Body of pancreas (tissue), 4 donors: ENCODE results near the gene SLC6A13.

ENCODE experiments used
- CTCF ChIP-seq, 7 experiments: fragments of 450-650 bp in 4 of 7; fragments of 200-600 bp in 3 of 7; sonication (generic) in 3 of 7; IDR thresholded peaks; one replicate each; pipeline ENCODE4 v1.5.1; 2016 to 2019; ENCODE audit warnings: antibody characterized with exemption in 7 of 7
- POLR2A ChIP-seq, 3 donors: fragments of 450-650 bp; IDR thresholded peaks; one replicate each; pipeline ENCODE4 v1.6.1; 2016; ENCODE audit warnings: antibody characterized with exemption in 3 of 3, mild to moderate bottlenecking in 2 of 3

DNA sequence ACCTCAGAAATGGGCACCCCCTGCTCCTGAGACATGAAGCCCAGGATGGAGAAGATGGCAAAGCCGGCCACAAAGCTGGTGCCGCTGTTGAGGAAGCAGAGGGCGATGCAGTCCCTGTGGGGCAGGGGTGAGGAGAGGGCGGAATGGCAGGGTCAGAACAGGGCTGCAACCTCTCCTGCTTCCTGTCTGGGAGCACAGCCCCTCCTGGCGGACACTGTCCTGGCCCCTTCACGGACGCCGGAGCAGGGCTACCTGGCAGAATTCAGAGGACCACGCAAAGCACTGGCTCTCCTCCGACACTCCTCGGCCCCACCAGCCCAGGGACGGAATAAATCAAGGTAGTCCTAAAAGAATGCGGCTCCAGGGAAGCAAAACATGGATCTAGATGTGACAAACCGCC is 36.2 kb downstream of the SLC6A13 start:
- TF ChIP-seq CTCF (IDR thresholded peaks at IDR 0.05): no peak
- TF ChIP-seq POLR2A (IDR thresholded peaks at IDR 0.05): no peak
